Suprapubic skin (tissue), 4 donors: ENCODE data around the gene CHN1.

ENCODE experiments used
- CTCF ChIP-seq, 2 donors: fragments of 200-600 bp in 1 of 2; fragments of 450-650 bp in 1 of 2; sonication (generic) in 1 of 2; IDR thresholded peaks; one replicate each; pipeline ENCODE4 v1.5.1; 2016 to 2019; ENCODE audit warnings: antibody characterized with exemption in 2 of 2, mild to moderate bottlenecking in 1 of 2, moderate library complexity in 1 of 2
- EP300 ChIP-seq: sonication (generic); formaldehyde crosslinking; IDR thresholded peaks from one replicate; pipeline ENCODE4 v1.6.1; 2017; ENCODE audit warnings: antibody characterized with exemption
- POLR2A ChIP-seq, 2 donors: fragments of 450-650 bp; IDR thresholded peaks; one replicate each; pipeline ENCODE4 v1.6.1; 2017; ENCODE audit warnings: antibody characterized with exemption in 2 of 2, mild to moderate bottlenecking in 2 of 2, moderate library complexity in 2 of 2
- POLR2AphosphoS5 ChIP-seq, 3 donors: sonication (generic); formaldehyde crosslinking; IDR thresholded peaks; one replicate each; pipeline ENCODE4 v1.6.1; 2017; ENCODE audit warnings: antibody characterized with exemption in 3 of 3

- TF ChIP-seq CTCF (IDR thresholded peaks at IDR 0.05) = no peak
- TF ChIP-seq POLR2A (IDR thresholded peaks at IDR 0.05) = no peak
- TF ChIP-seq EP300 = no peak
- no peak for TF ChIP-seq POLR2AphosphoS5 (IDR thresholded peaks at IDR 0.05)
These were observed 232.0 kb downstream of the CHN1 start for GRCh38 chr2:174773215-174773614.
